ENCODE measurements around the gene ADGRE3.
A peak's percentile ranks its signal among the peaks of the same experiment; 100 is the strongest.
"Not testable (repeated sequence)": the region's sequence is repeated elsewhere in the genome, so short reads cannot be mapped to it uniquely, and the experiment has no call there.

ADGRE3 gene

GRCh38 chr19:14661372-14661924 lies 13.2 kb downstream of the ADGRE3 start:
- DNase-seq (ENCODE audit: low spot score), result no peak

- no peak for DNase-seq (ENCODE audit: low spot score)
Observed at GRCh38 chr19:14659874-14660489, 14.7 kb downstream of the ADGRE3 start.

- DNase-seq (ENCODE audit: low spot score), result no peak
Observed at GRCh38 chr19:14655726-14656125, 18.9 kb downstream of the ADGRE3 start.

GRCh38 chr19:14654786-14655560 lies 19.7 kb downstream of the ADGRE3 start:
- DNase-seq (ENCODE audit: low spot score), result no peak

GRCh38 chr19:14650161-14650560 lies 24.5 kb downstream of the ADGRE3 start:
- no peak for DNase-seq (ENCODE audit: low spot score)

- no peak for DNase-seq (ENCODE audit: low spot score)
Observed at GRCh38 chr19:14649020-14649419, 25.6 kb downstream of the ADGRE3 start.

- DNase-seq (ENCODE audit: low spot score), result no peak
Observed at GRCh38 chr19:14648506-14648905, 26.1 kb downstream of the ADGRE3 start.

GRCh38 chr19:14639536-14640277 lies 34.9 kb downstream of the ADGRE3 start:
- no peak for DNase-seq (ENCODE audit: low spot score)

GRCh38 chr19:14632286-14632685 lies 42.4 kb downstream of the ADGRE3 start:
- DNase-seq (ENCODE audit: low spot score), result peak; percentile 78

GRCh38 chr19:14629557-14629956 lies 45.1 kb downstream of the ADGRE3 start:
- DNase-seq (ENCODE audit: low spot score), result no peak

- not testable (repeated sequence) for DNase-seq (ENCODE audit: low spot score)
Observed at GRCh38 chr19:14624491-14624890, 50.2 kb downstream of the ADGRE3 start.

GRCh38 chr19:14619404-14619803 lies 55.2 kb downstream of the ADGRE3 start:
- no peak for DNase-seq (ENCODE audit: low spot score)

- DNase-seq (ENCODE audit: low spot score), result no peak
Observed at GRCh38 chr19:14616407-14616806, 58.2 kb downstream of the ADGRE3 start.

- no peak for DNase-seq (ENCODE audit: low spot score)
Observed at GRCh38 chr19:14615623-14616022, 59.0 kb downstream of the ADGRE3 start.

- peak; percentile 57 for DNase-seq (ENCODE audit: low spot score)
Observed at GRCh38 chr19:14614099-14614412, 60.6 kb downstream of the ADGRE3 start.

GRCh38 chr19:14613399-14614098 lies 61.1 kb downstream of the ADGRE3 start:
- peak; percentile 45 for DNase-seq (ENCODE audit: low spot score)

GRCh38 chr19:14612657-14613056 lies 62.0 kb downstream of the ADGRE3 start:
- DNase-seq (ENCODE audit: low spot score), result no peak

GRCh38 chr19:14612242-14612641 lies 62.4 kb downstream of the ADGRE3 start:
- not testable (repeated sequence) for DNase-seq (ENCODE audit: low spot score)

- no peak for DNase-seq (ENCODE audit: low spot score)
Observed at GRCh38 chr19:14611051-14611450, 63.6 kb downstream of the ADGRE3 start.

GRCh38 chr19:14606627-14607026 lies 68.0 kb downstream of the ADGRE3 start:
- no peak for DNase-seq (ENCODE audit: low spot score)

- DNase-seq (ENCODE audit: low spot score), result peak; percentile 77
Observed at GRCh38 chr19:14603990-14604387, 70.7 kb downstream of the ADGRE3 start.

GRCh38 chr19:14599548-14600147 lies 75.0 kb downstream of the ADGRE3 start:
- no peak for DNase-seq (ENCODE audit: low spot score)
